A673 (cell line): Measurements from ENCODE around the gene THADA. TPM values are rescaled to one million over a fixed set of nuclear protein-coding genes. Genes with fewer than 3 reads are reported as not detected.

Experiments used
- BruUV-seq: library from RNA; stranded (reverse); fragments of 400-500 nt; replicated peaks from 2 replicates; lab custom pipeline; 2021; lab: Mats Ljungman, UMichigan
- CTCF ChIA-PET: fragments of 300-600 bp; sonication (Branson Sonifier 250); formaldehyde crosslinking; loops from one replicate; lab custom pipeline; 2022; ENCODE audit warnings: antibody characterized with exemption; lab: Charles Lee
- POLR2A ChIA-PET: fragments of 300-600 bp; sonication (Branson Sonifier 250); formaldehyde crosslinking; loops from one replicate; lab custom pipeline; 2022; ENCODE audit warnings: antibody characterized with exemption; ENCODE audit not compliant: low non-redundant PET; lab: Charles Lee
- DNase-seq: peaks from one replicate; pipeline ENCODE4 v3.0.0-alpha.2; 2015; ENCODE audit warnings: low spot score
- H3K27ac ChIP-seq: fragments of 200-600 bp; sonication (generic); 2 replicates; pipeline ENCODE4 v1.5.1; 2016; ENCODE audit warnings: mixed run types, low read depth, mild to moderate bottlenecking, mixed read lengths, antibody characterized with exemption, low read length; ENCODE audit not compliant: poor library complexity, severe bottlenecking
- H3K27me3 ChIP-seq: fragments of 200-600 bp; sonication (generic); replicated peaks from 2 replicates; pipeline ENCODE4 v1.6.1; 2017; ENCODE audit warnings: mixed run types, low read depth, mild to moderate bottlenecking, mixed read lengths, antibody characterized with exemption, low read length; ENCODE audit not compliant: insufficient read depth, poor library complexity
- H3K36me3 ChIP-seq: fragments of 200-600 bp; sonication (generic); 2 replicates; pipeline ENCODE4 v1.6.1; 2016; ENCODE audit warnings: mixed run types, mild to moderate bottlenecking, mixed read lengths, antibody characterized with exemption, low read length; ENCODE audit not compliant: insufficient read depth, poor library complexity, severe bottlenecking
- H3K4me1 ChIP-seq: fragments of 200-600 bp; sonication (generic); 2 replicates; pipeline ENCODE4 v1.6.1; 2017; ENCODE audit warnings: mixed run types, mild to moderate bottlenecking, mixed read lengths, antibody characterized with exemption, low read length; ENCODE audit not compliant: insufficient read depth, poor library complexity, severe bottlenecking
- H3K4me3 ChIP-seq: fragments of 200-600 bp; sonication (generic); 2 replicates; pipeline ENCODE4 v1.5.1; 2016; ENCODE audit warnings: low read depth, mixed run types, mild to moderate bottlenecking, mixed read lengths, low read length; ENCODE audit not compliant: poor library complexity, severe bottlenecking
- H3K9me3 ChIP-seq: fragments of 200-600 bp; sonication (generic); 2 replicates; pipeline ENCODE4 v1.6.1; 2016; ENCODE audit warnings: mixed run types, low read depth, mild to moderate bottlenecking, mixed read lengths, antibody characterized with exemption, low read length; ENCODE audit not compliant: poor library complexity, severe bottlenecking
- EZH2 ChIP-seq: fragments of 200-600 bp; sonication (generic); IDR thresholded peaks from 2 replicates; pipeline ENCODE4 v1.6.1; 2017; ENCODE audit warnings: borderline replicate concordance, low read depth, mild to moderate bottlenecking, mixed read lengths, antibody characterized with exemption, low read length; ENCODE audit not compliant: poor library complexity, severe bottlenecking
- intact Hi-C: fragments of 100-400 bp; cut with micrococcal nuclease; formaldehyde crosslinking; loops from one replicate; pipeline ENCODE4 v1.10.0; 2022; ENCODE audit not compliant: unreplicated experiment
- total RNA-seq: library from RNA; stranded (reverse); gene quantifications from 2 replicates; pipeline ENCODE4 v1.2.3, GENCODE V29; 2021
- TF ChIP-seq, protein P1 (sequence below): fragments of 300-800, 200-600 bp; sonication (generic); conservative IDR thresholded peaks from 2 replicates; pipeline ENCODE4 v1.5.1; 2017; ENCODE audit warnings: low read depth, mild to moderate bottlenecking, antibody characterized with exemption, low read length, moderate library complexity, mixed read lengths

THADA gene
- total RNA-seq, 1 experiment from 2014 or later, result 39.7 TPM

DNA sequence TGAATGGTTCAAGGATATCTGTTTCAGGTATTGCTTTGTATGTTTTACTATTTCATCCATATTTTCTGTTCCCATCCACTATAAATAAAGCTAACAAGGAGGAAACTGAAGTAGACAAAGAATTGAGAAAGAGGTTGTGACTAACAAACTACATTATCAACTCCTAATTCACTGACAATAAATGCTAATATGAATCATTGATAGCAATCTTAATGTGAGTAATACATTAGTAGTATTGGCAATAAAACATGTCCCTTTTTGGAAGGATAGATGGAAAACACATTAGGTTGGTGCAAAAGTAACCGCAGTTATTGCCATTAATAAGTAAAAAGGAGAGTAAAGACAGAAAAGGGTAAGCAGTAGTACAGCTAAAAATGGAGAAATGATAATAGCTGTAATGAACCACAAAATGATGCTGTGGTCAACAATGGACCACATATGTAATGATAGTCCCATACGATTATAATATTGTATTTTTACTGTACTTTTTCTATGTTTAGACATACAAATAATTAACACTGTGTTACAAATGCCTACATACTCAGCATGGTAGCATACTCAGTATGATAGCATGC is 104.7 kb downstream of the THADA start:
- BruUV-seq, result no TSS peak
- CTCF ChIA-PET, result interaction anchor here (1.1 kb wide), 1 partner anchor 264 kb away, joined by 5 read pairs; no protein-coding TSS in a partner anchor
- Histone ChIP-seq H3K27ac (no peak overlapping the region), H3K9me3 (no peaks in the 10 kb centered on the region), H3K4me1 (no peaks in the 10 kb centered on the region), H3K36me3 (no peaks in the 10 kb centered on the region), H3K27me3 (no peaks in the 10 kb centered on the region), H3K4me3 (no peak overlapping the region)
- intact Hi-C loops, result no loop called here
- POLR2A ChIA-PET, result no interaction called here
- no peak for DNase-seq
- no peak for TF ChIP-seq EZH2
- TF ChIP-seq, protein P1, sequence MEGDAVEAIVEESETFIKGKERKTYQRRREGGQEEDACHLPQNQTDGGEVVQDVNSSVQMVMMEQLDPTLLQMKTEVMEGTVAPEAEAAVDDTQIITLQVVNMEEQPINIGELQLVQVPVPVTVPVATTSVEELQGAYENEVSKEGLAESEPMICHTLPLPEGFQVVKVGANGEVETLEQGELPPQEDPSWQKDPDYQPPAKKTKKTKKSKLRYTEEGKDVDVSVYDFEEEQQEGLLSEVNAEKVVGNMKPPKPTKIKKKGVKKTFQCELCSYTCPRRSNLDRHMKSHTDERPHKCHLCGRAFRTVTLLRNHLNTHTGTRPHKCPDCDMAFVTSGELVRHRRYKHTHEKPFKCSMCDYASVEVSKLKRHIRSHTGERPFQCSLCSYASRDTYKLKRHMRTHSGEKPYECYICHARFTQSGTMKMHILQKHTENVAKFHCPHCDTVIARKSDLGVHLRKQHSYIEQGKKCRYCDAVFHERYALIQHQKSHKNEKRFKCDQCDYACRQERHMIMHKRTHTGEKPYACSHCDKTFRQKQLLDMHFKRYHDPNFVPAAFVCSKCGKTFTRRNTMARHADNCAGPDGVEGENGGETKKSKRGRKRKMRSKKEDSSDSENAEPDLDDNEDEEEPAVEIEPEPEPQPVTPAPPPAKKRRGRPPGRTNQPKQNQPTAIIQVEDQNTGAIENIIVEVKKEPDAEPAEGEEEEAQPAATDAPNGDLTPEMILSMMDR, result no peak

DNA sequence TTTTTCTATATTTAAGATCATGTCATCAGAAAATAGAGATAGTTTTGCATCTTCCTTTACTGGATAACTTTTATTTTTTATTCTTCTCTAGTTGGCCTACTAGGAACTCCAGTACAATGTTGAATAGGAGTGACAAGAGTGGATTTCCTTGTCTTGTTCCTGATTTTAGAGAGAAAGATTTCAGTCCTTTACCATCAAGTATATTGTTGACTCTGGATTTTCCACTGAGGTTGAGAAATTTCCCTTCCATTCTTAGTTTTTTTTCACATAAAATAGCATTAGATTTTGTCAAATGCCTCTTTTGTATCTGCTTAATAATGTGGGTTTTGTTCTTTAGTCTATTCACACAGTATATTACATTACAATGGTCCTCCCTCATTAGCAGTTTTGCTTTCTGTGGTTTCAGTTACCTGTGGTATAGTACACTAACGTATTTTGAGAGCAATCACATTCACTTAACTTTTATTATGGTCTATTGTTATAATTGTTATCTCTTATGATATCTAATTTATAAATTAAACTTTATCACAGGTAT is 105.5 kb downstream of the THADA start:
- intact Hi-C loops, result no loop called here
- Histone ChIP-seq H3K36me3 (no peaks in the 10 kb centered on the region), H3K27ac (no peak overlapping the region), H3K4me3 (no peak overlapping the region), H3K9me3 (no peaks in the 10 kb centered on the region), H3K4me1 (no peaks in the 10 kb centered on the region), H3K27me3 (no peaks in the 10 kb centered on the region)
- no TSS peak for BruUV-seq
- ChIA-PET CTCF (no interaction called here), POLR2A (no interaction called here)
- DNase-seq, result no peak
- TF ChIP-seq EZH2, result no peak
- TF ChIP-seq, protein P1, result no peak

GRCh38 chr2:43488737-43489136 is 107.1 kb downstream of the THADA start:
- POLR2A ChIA-PET, result no interaction called here
- CTCF ChIA-PET, result no interaction called here
- no peaks in the 10 kb centered on the region for H3K27me3 ChIP-seq
- no peak for DNase-seq
- no peak for TF ChIP-seq EZH2
- TF ChIP-seq, protein P1, result no peak
- H3K9me3 ChIP-seq, result no peaks in the 10 kb centered on the region
- no TSS peak for BruUV-seq
- no peak overlapping the region for H3K4me3 ChIP-seq
- intact Hi-C loops, result loop anchor here (10.0 kb wide), 1 partner anchor 634 kb away; no protein-coding TSS in a partner anchor
- no peaks in the 10 kb centered on the region for H3K4me1 ChIP-seq
- no peak overlapping the region for H3K27ac ChIP-seq
- no peaks in the 10 kb centered on the region for H3K36me3 ChIP-seq
